GM10248 (cell line): Measurements from ENCODE around the gene KCNQ4.

Experiments used
- CTCF ChIA-PET: fragments of 300-600 bp; sonication (Branson Sonifier 250); formaldehyde crosslinking; extraction: SDS; loops from one replicate; lab custom pipeline; 2021; ENCODE audit warnings: antibody characterized with exemption; lab: Yijun Ruan, JAX
- POLR2A ChIA-PET: fragments of 350-650 bp; sonication (Branson Sonifier 250); formaldehyde crosslinking; extraction: SDS; loops from one replicate; lab custom pipeline; 2020; ENCODE audit warnings: antibody characterized with exemption; lab: Yijun Ruan, JAX
- DNase-seq: peaks from one replicate; pipeline ENCODE4 v3.0.0; 2012; ENCODE audit errors: extremely low spot score
- CTCF ChIP-seq: IDR thresholded peaks from 2 replicates; pipeline ENCODE4 v1.5.1; 2012; ENCODE audit warnings: mild to moderate bottlenecking, low read depth; ENCODE audit errors: extremely low read depth, missing control alignments, control extremely low read depth

KCNQ4 gene

GRCh38 chr1:40831001-40831732 is 47.6 kb downstream of the KCNQ4 start:
- ChIA-PET CTCF (interaction anchor here (1.0 to 4.4 kb wide), 4 partner anchors 57 to 185 kb away, joined by 3 to 15 read pairs (median 3); no protein-coding TSS in a partner anchor), POLR2A (interaction anchor here (0.6 kb wide), 1 partner anchor 27 kb away, joined by 4 read pairs; no protein-coding TSS in a partner anchor)
- no peak for DNase-seq
- TF ChIP-seq CTCF = no peak

- CTCF ChIA-PET = interaction anchor here (1.0 to 4.4 kb wide), 5 partner anchors 10 to 60 kb away, joined by 3 to 15 read pairs (median 4); no protein-coding TSS in a partner anchor
These were observed 50.4 kb downstream of the KCNQ4 start for GRCh38 chr1:40833979-40834378.

GRCh38 chr1:40834968-40835545 is 51.5 kb downstream of the KCNQ4 start:
- TF ChIP-seq CTCF = no peak
- ChIA-PET POLR2A (no interaction called here), CTCF (interaction anchor here (0.9 to 1.3 kb wide), 2 partner anchors 113 to 118 kb away, joined by 3 read pairs; no protein-coding TSS in a partner anchor)

More at GRCh38 chr1:40833979-40834378, 50.4 kb downstream of the KCNQ4 start:
- TF ChIP-seq CTCF = no peak
- no peak for DNase-seq
- POLR2A ChIA-PET = no interaction called here

GRCh38 chr1:40836283-40836682 is 52.7 kb downstream of the KCNQ4 start:
- ChIA-PET CTCF (interaction anchor here (1.2 to 1.3 kb wide), 3 partner anchors 9 to 112 kb away, joined by 3 to 5 read pairs (median 5); no protein-coding TSS in a partner anchor), POLR2A (no interaction called here)
- no peak for TF ChIP-seq CTCF
- DNase-seq = no peak

More at GRCh38 chr1:40834968-40835545, 51.5 kb downstream of the KCNQ4 start:
- DNase-seq = no peak

- CTCF ChIA-PET = interaction anchor here (1.2 kb wide), 1 partner anchor 13 kb away, joined by 3 read pairs; no protein-coding TSS in a partner anchor
- DNase-seq = no peak
- no peak for TF ChIP-seq CTCF
- POLR2A ChIA-PET = no interaction called here
These were observed 54.0 kb downstream of the KCNQ4 start for GRCh38 chr1:40837601-40838000.
